NK-92 treated with Interleukin-12 subunit alpha and Interleukin-12 subunit beta, amount 100 ng/mL, for 24 hours (cell line): ENCODE data around the gene SH2D1B.
"Not testable (repeated sequence)": the region's sequence is repeated elsewhere in the genome, so short reads cannot be mapped to it uniquely, and the experiment has no call there.

Experiments
- DNase-seq: peaks from one replicate; lab custom pipeline; 2025; lab: John Stamatoyannopoulos, UW

The SH2D1B gene

GRCh38 chr1:162361349-162361748, 50.6 kb downstream of the SH2D1B start:
- DNase-seq, result no peak

- DNase-seq, result no peak
These were observed 51.1 kb downstream of the SH2D1B start for GRCh38 chr1:162360874-162361260.

GRCh38 chr1:162360237-162360873, 51.6 kb downstream of the SH2D1B start:
- no peak for DNase-seq

- no peak for DNase-seq
These were observed 52.3 kb downstream of the SH2D1B start for GRCh38 chr1:162359523-162360236.

- DNase-seq, result no peak
These were observed 53.0 kb downstream of the SH2D1B start for GRCh38 chr1:162358928-162359327.

GRCh38 chr1:162357681-162358266, 54.2 kb downstream of the SH2D1B start:
- DNase-seq, result no peak

GRCh38 chr1:162353702-162354101, 58.2 kb downstream of the SH2D1B start:
- DNase-seq, result no peak

- DNase-seq, result no peak
These were observed 58.9 kb downstream of the SH2D1B start for GRCh38 chr1:162353078-162353477.

GRCh38 chr1:162351874-162352273, 60.1 kb downstream of the SH2D1B start:
- not testable (repeated sequence) for DNase-seq

GRCh38 chr1:162351246-162351842, 60.6 kb downstream of the SH2D1B start:
- DNase-seq, result no peak

GRCh38 chr1:162349635-162350330, 62.2 kb downstream of the SH2D1B start:
- no peak for DNase-seq

GRCh38 chr1:162347281-162347680, 64.7 kb downstream of the SH2D1B start:
- DNase-seq, result no peak
